MCF 10A (cell line): ENCODE data around the gene RBPJL. TPM values are rescaled to one million over a fixed set of nuclear protein-coding genes. Genes with fewer than 3 reads are reported as not detected.
A peak's percentile ranks its signal among the peaks of the same experiment; 100 is the strongest.

Source experiments
- BruUV-seq: library from RNA; stranded (reverse); fragments of 400-500 nt; replicated peaks from 2 replicates; lab custom pipeline; 2021; lab: Mats Ljungman, UMichigan
- CTCF ChIA-PET: fragments of 300-600 bp; sonication (Branson Sonifier 250); formaldehyde crosslinking; extraction: SDS; loops from one replicate; lab custom pipeline; 2021; ENCODE audit warnings: antibody characterized with exemption, inconsistent platforms; lab: Yijun Ruan, JAX
- POLR2A ChIA-PET: fragments of 300-600, 350-650 bp; sonication (Branson Sonifier 250); formaldehyde crosslinking; extraction: SDS; loops from one replicate; lab custom pipeline; 2020; ENCODE audit warnings: antibody characterized with exemption, inconsistent platforms; lab: Yijun Ruan, JAX
- DNase-seq: peaks from one replicate; pipeline ENCODE4 v3.0.0-alpha.2; 2018; ENCODE audit not compliant: unreplicated experiment
- H3K27ac Mint-ChIP-seq: one replicate; pipeline ENCODE4 v1.8.0; 2022; ENCODE audit warnings: mild to moderate bottlenecking, low read depth, mixed read lengths; ENCODE audit not compliant: unreplicated experiment
- H3K27me3 Mint-ChIP-seq: one replicate; pipeline ENCODE4 v1.8.0; 2022; ENCODE audit warnings: mixed read lengths; ENCODE audit not compliant: insufficient read depth, unreplicated experiment
- H3K36me3 Mint-ChIP-seq: one replicate; pipeline ENCODE4 v1.8.0; 2022; ENCODE audit warnings: mild to moderate bottlenecking, moderate library complexity, mixed read lengths; ENCODE audit not compliant: insufficient read depth, unreplicated experiment
- H3K4me1 Mint-ChIP-seq: one replicate; pipeline ENCODE4 v1.8.0; 2022; ENCODE audit warnings: mixed read lengths; ENCODE audit not compliant: insufficient read depth, unreplicated experiment
- H3K4me3 Mint-ChIP-seq: one replicate; pipeline ENCODE4 v1.8.0; 2022; ENCODE audit warnings: mild to moderate bottlenecking, moderate library complexity, mixed read lengths; ENCODE audit not compliant: unreplicated experiment
- H3K9me3 Mint-ChIP-seq: one replicate; pipeline ENCODE4 v1.8.0; 2022; ENCODE audit warnings: mixed read lengths; ENCODE audit not compliant: unreplicated experiment
- intact Hi-C: fragments of 100-400 bp; cut with micrococcal nuclease; formaldehyde crosslinking; loops from 2 replicates; pipeline ENCODE4 v1.14.1; 2022
- total RNA-seq: library from RNA; stranded (reverse); gene quantifications from 2 replicates; pipeline ENCODE4 v1.2.3, GENCODE V29; 2022
- TF ChIP-seq, protein P1 (sequence below): fragments of 200-600 bp; IDR thresholded peaks from one replicate; pipeline ENCODE4 v1.8.0; 2022; ENCODE audit warnings: antibody characterized with exemption, mild to moderate bottlenecking; ENCODE audit not compliant: unreplicated experiment

The RBPJL gene
- total RNA-seq, 1 experiment from 2014 or later: not detected

DNA sequence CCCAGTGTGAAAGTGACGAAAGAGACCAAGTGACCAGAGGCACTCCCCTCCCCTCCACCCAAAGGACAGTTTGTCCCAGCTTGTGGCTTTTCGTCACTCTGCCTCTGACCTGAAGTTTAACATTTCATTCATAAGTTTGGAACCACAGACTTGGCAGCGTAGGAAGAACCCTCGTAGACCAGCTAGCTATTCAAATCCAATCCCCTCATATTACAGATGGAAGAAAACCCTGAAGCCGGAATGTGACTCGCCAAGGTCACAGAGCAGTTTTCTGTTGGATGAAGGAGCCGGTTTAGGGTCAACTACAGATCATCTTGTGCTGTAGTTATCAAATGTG lies 52.4 kb downstream of the RBPJL start:
- no peaks in the 10 kb centered on the region for H3K27me3 Mint-ChIP-seq
- H3K4me1 Mint-ChIP-seq: peaks cover 54% of the 10 kb centered on the region
- intact Hi-C loops: no loop called here
- H3K4me3 Mint-ChIP-seq: no peak overlapping the region
- no peaks in the 10 kb centered on the region for H3K9me3 Mint-ChIP-seq
- H3K27ac Mint-ChIP-seq: peak overlapping the region; percentile 91
- H3K36me3 Mint-ChIP-seq: peaks cover 11% of the 10 kb centered on the region
- ChIA-PET CTCF (interaction anchor here (0.6 to 7.4 kb wide), 13 partner anchors 10 to 610 kb away, joined by 3 to 96 read pairs (median 4); partner anchors contain the start of gene SDC4), POLR2A (interaction anchor here (0.6 to 34.6 kb wide), 6 partner anchors 23 to 412 kb away, joined by 3 to 1328 read pairs (median 5); partner anchors contain the start of genes PIGT and SDC4)
- DNase-seq: peak; percentile 59
- TF ChIP-seq, protein P1, sequence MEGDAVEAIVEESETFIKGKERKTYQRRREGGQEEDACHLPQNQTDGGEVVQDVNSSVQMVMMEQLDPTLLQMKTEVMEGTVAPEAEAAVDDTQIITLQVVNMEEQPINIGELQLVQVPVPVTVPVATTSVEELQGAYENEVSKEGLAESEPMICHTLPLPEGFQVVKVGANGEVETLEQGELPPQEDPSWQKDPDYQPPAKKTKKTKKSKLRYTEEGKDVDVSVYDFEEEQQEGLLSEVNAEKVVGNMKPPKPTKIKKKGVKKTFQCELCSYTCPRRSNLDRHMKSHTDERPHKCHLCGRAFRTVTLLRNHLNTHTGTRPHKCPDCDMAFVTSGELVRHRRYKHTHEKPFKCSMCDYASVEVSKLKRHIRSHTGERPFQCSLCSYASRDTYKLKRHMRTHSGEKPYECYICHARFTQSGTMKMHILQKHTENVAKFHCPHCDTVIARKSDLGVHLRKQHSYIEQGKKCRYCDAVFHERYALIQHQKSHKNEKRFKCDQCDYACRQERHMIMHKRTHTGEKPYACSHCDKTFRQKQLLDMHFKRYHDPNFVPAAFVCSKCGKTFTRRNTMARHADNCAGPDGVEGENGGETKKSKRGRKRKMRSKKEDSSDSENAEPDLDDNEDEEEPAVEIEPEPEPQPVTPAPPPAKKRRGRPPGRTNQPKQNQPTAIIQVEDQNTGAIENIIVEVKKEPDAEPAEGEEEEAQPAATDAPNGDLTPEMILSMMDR: no peak
- no TSS peak for BruUV-seq

DNA sequence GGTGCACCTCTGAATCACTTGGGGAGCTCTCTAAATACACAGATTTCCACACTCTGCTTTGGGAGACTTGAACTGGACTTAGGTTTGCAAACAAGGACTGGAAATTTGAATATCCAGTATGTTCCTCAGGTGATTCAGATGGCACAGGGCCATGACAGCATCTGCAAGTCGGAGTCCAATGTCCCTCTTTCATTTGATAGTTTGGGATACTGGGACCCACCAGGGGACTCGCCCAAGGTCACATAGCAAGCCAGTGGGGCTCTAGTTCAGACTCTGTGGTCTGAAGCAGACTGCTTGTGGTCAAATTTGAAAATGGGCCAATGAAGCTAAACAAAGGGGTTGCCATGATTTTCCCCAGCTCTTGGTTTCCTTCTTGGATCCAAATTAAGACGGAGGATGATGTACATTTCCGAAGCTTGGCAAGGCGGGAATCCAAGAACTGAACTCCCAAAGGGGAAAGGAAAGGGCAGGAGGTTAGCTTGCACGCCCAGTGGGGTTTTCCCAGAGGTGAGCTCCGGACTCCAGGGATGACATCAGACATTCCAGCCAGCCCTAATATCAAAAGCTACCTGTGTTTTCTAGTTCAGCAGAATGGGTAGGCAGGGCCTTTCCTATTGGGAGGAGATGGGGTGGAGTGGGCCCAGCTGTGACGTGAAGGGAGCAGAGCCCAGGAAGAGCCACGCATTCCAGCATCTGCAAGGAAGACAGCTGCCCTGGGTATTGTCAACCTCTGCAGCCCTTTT lies 52.9 kb downstream of the RBPJL start:
- no peaks in the 10 kb centered on the region for H3K9me3 Mint-ChIP-seq
- ChIA-PET CTCF (interaction anchor here (0.6 to 12.8 kb wide), 16 partner anchors 11 to 749 kb away, joined by 3 to 123 read pairs (median 4); partner anchors contain the start of gene SDC4), POLR2A (interaction anchor here (0.7 to 34.6 kb wide), 10 partner anchors 14 to 420 kb away, joined by 3 to 1328 read pairs (median 4); partner anchors contain the start of genes PIGT and SDC4)
- intact Hi-C loops: loop anchor here (5.0 kb wide), 1 partner anchor 58 kb away; the partner anchor contains the start of gene PIGT
- TF ChIP-seq, protein P1: no peak
- BruUV-seq: no TSS peak
- H3K27me3 Mint-ChIP-seq: no peaks in the 10 kb centered on the region
- peak; percentile 74 for DNase-seq
- H3K4me1 Mint-ChIP-seq: peaks cover 52% of the 10 kb centered on the region
- peak overlapping the region; percentile 91 for H3K27ac Mint-ChIP-seq
- H3K4me3 Mint-ChIP-seq: peak overlapping the region; percentile 29
- peaks cover 11% of the 10 kb centered on the region for H3K36me3 Mint-ChIP-seq

DNA sequence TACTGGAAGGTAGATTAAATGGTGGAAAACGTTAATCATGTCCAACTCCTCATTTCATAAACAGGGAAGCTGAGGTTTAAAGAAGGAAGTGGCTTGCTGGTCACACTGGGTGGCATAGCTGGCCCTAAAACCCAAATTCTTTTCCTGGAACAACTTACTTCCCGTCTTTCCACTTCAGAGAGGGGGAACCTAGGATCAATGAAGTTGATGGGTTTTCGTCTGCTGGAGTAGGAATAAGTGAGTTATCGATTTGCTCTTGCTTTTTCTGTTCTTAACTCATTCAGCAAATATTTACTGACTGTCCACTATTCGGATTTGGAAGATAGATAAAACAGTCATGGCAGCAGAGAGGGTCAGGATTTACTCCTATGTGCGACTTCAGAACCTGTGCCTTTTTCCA lies 55.2 kb downstream of the RBPJL start:
- H3K4me1 Mint-ChIP-seq: peaks cover 38% of the 10 kb centered on the region
- peak overlapping the region; percentile 95 for H3K27ac Mint-ChIP-seq
- DNase-seq: no peak
- TF ChIP-seq, protein P1: no peak
- H3K27me3 Mint-ChIP-seq: no peaks in the 10 kb centered on the region
- no peaks in the 10 kb centered on the region for H3K9me3 Mint-ChIP-seq
- intact Hi-C loops: loop anchor here (2.0 to 5.0 kb wide), 2 partner anchors 43 to 56 kb away; partner anchors contain the start of gene PIGT
- BruUV-seq: no TSS peak
- ChIA-PET CTCF (interaction anchor here (0.6 to 12.8 kb wide), 17 partner anchors 10 to 418 kb away, joined by 3 to 123 read pairs (median 10); partner anchors contain the start of genes DBNDD2, PIGT, SDC4 and TP53TG5), POLR2A (interaction anchor here (0.7 to 34.6 kb wide), 5 partner anchors 26 to 409 kb away, joined by 3 to 1328 read pairs (median 8); partner anchors contain the start of genes PIGT and SDC4)
- H3K36me3 Mint-ChIP-seq: peaks cover 19% of the 10 kb centered on the region
- H3K4me3 Mint-ChIP-seq: no peak overlapping the region
